GM10266 (cell line): Measurements from ENCODE around the gene MALT1.

Experiments
- DNase-seq: peaks from one replicate; pipeline ENCODE4 v3.0.0; 2012; ENCODE audit errors: extremely low spot score
- CTCF ChIP-seq: IDR thresholded peaks from 2 replicates; pipeline ENCODE4 v1.5.1; 2012; ENCODE audit warnings: mild to moderate bottlenecking, low read depth; ENCODE audit not compliant: control insufficient read depth, insufficient read depth; ENCODE audit errors: missing control alignments

The MALT1 gene

DNA sequence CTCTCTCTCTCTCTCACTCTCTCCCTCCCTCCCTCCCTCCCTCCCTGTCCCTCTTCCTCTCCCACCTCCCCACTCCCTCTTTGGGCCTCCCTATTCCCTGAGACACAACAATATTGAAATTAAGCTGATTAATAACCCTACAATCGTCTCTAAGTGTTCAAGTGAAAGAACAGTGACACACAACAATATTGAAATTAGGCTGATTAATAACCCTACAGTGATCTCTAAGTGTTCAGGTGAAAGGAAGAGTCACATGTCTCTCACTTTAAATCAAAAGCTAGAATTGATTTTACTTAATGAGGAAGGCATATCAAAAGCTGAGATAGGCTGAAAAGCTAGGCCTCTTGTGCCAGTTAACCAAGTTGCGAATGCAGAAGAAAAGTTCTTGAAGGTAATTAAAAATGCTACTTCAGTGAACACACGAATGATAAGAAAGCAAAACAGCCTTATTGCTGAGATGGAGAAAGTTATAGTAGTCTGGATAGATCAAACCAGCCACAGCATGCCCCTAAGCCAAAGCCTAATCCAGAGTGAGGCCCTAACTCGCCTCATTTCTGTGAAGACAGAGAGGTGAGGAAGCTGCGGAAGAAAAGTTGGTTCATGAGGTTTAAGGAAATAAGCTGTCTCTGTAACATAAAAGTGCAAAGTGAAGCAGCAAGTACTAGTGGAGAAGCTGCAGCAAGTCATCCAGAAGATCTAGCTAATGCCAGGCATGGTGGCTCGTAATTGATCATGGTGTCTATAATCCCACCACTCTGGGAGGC lies 21.3 kb downstream of the MALT1 start:
- TF ChIP-seq CTCF = no peak

DNA sequence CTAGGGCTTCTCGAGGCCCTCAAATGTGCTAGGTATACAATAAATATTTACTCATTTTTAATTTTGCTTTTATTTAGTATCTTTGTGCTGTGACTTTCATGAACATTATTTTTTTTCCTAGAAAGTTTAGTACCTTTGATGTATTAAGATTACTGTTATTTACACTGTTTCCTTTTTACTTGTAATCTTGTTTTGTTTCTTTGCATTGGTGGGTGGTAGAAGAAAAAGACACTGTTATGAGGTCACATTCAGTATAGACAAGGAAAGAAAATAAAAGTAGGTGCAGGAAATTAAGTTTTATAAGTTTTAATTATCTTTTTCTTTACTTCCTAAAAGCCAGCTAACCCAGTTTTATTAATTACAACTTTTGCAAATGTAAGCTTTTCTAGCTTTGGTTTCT lies 23.0 kb downstream of the MALT1 start:
- no peak for DNase-seq
- TF ChIP-seq CTCF = no peak

More for the DNA sequence above, 21.3 kb downstream of the MALT1 start:
- no peak for DNase-seq

- TF ChIP-seq CTCF = no peak
- DNase-seq = no peak
Measured at GRCh38 chr18:58694720-58695468, 23.6 kb downstream of the MALT1 start.

DNA sequence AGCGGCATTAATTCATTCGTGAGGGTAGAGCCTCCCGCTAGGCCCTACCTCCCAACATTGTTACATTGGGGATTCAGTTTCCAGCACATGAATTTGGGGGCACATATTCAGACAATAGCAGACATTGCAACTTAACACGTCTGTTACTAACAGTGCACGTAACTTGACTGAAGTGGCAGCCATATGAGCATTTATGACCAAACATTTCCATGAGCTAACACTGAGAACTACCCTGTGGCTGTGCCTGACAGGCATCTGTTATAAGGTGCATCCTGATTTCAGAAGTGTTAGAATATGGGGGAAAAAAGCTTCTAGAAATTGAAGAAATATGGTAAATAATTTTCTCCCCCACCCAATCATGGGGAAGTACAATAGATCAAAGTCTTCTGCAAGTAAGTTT lies 24.5 kb downstream of the MALT1 start:
- TF ChIP-seq CTCF = no peak
- DNase-seq = no peak

- no peak for TF ChIP-seq CTCF
- no peak for DNase-seq
Measured at GRCh38 chr18:58697146-58697545, 25.9 kb downstream of the MALT1 start.

GRCh38 chr18:58698701-58699193 lies 27.5 kb downstream of the MALT1 start:
- no peak for DNase-seq
- no peak for TF ChIP-seq CTCF

DNA sequence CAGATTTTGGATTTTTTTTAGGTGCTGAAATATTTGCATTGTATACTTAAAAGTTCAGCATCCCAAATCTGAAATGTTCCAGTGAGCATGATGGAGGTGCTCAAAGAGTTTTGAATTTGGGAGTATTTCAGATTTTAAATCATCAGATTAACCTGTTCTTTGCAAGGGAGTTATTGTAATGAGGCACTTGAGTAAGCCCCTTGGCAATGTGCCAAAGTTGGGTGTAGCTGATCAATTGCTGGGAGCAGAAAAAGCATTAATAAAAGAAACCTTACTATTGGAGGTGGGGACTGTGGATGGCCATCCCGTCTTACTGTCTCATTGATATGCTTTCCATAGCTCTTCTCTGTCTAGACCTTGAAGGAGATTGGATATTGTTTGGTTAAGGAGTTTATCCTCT lies 28.3 kb downstream of the MALT1 start:
- DNase-seq = no peak
- no peak for TF ChIP-seq CTCF
